Left ventricle myocardium inferior (tissue), 1 donor: ENCODE measurements around the gene ARHGAP10. TPM values are rescaled to one million over a fixed set of nuclear protein-coding genes. Genes with fewer than 3 reads are reported as not detected.

ENCODE experiments used
- DNase-seq: peaks from one replicate; pipeline ENCODE4 v3.0.0-alpha.2; 2020
- H3K27ac ChIP-seq: fragments of 200-600 bp; replicated peaks from 2 replicates; pipeline ENCODE4 v1.8.0; 2021
- H3K27me3 ChIP-seq: fragments of 200-600 bp; 2 replicates; pipeline ENCODE4 v1.8.0; 2021; ENCODE audit warnings: low read depth
- H3K36me3 ChIP-seq: fragments of 200-600 bp; 2 replicates; pipeline ENCODE4 v1.8.0; 2021
- H3K4me1 ChIP-seq: fragments of 200-600 bp; 2 replicates; pipeline ENCODE4 v1.8.0; 2021
- H3K4me3 ChIP-seq: fragments of 200-600 bp; 2 replicates; pipeline ENCODE4 v1.8.0; 2021; ENCODE audit warnings: mild to moderate bottlenecking, moderate library complexity
- H3K9me3 ChIP-seq: fragments of 200-600 bp; replicated peaks from 2 replicates; pipeline ENCODE4 v1.8.0; 2021
- CTCF ChIP-seq: fragments of 200-600 bp; IDR thresholded peaks from 2 replicates; pipeline ENCODE4 v1.8.0; 2021; ENCODE audit warnings: antibody characterized with exemption, mild to moderate bottlenecking, borderline replicate concordance
- intact Hi-C: fragments of 100-400 bp; cut with micrococcal nuclease; formaldehyde crosslinking; loops from one replicate; pipeline ENCODE4 v1.11.0; 2022
- total RNA-seq: library from RNA; stranded (reverse); fragmentation: NEBNext Ultra II Directional; extraction: Animal tissue kit (Norgen Biotek cat#: 25700); gene quantifications from one replicate; pipeline ENCODE4 v1.2.1, GENCODE V29; 2021
- donor health status: DM: no; HTN: yes; CAD: no; lungs with severe emphysema.

ARHGAP10 gene
- total RNA-seq, 1 donor from 2014 or later: 59.7 TPM

DNA sequence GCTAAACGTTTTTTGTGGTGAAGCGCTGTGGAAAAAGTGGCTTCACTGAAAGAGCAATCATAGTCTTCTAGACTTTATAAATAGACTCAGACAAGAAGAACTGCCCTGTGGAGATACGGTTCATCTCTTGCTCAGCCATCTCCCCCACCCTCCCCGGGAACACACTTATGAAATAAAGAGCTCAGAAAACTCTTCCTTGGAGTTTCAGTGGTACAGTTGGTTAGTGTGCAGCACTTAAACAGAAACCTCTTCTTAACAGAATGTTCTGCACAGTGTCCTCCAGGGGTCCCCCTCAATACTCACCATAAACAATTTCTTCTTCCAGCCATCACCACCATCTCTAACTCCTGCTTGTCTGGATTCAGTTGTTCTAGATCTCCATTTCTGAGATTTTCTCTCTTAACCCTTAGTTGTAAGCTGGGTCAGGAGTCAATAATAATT, 313.0 kb downstream of the ARHGAP10 start:
- DNase-seq: no peak
- intact Hi-C loops: no loop called here
- Histone ChIP-seq H3K4me1 (peaks cover 72% of the 10 kb centered on the region), H3K9me3 (no peaks in the 10 kb centered on the region), H3K27ac (peak overlapping the region; percentile 91), H3K4me3 (peak overlapping the region; percentile 43), H3K36me3 (peaks cover 12% of the 10 kb centered on the region), H3K27me3 (no peaks in the 10 kb centered on the region)
- peak; percentile 37 for TF ChIP-seq CTCF

DNA sequence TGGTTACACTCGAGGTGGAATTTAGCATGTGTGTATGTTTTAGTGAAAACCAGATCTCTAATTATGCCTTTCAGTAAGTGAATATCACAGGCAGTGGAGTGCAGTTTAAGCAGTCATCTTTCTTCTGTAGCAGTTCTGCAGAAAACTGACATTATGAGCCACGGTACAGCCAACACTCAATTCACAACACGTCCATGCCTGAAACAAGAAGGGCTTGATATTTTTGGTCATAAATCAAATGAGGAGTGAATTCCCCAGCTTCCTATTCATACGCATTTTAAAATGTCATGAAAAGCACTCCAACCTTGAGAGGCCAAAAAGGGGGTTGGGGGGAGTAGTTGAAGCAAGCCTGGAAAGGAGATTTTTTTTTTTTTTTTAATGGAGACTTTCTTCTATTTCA, 316.7 kb downstream of the ARHGAP10 start:
- intact Hi-C loops: no loop called here
- peak overlapping the region; percentile 38 for H3K4me3 ChIP-seq
- TF ChIP-seq CTCF: no peak
- H3K27me3 ChIP-seq: no peaks in the 10 kb centered on the region
- peaks cover 77% of the 10 kb centered on the region for H3K4me1 ChIP-seq
- H3K36me3 ChIP-seq: peaks cover 12% of the 10 kb centered on the region
- H3K9me3 ChIP-seq: no peaks in the 10 kb centered on the region
- H3K27ac ChIP-seq: peak overlapping the region; percentile 91
- no peak for DNase-seq

DNA sequence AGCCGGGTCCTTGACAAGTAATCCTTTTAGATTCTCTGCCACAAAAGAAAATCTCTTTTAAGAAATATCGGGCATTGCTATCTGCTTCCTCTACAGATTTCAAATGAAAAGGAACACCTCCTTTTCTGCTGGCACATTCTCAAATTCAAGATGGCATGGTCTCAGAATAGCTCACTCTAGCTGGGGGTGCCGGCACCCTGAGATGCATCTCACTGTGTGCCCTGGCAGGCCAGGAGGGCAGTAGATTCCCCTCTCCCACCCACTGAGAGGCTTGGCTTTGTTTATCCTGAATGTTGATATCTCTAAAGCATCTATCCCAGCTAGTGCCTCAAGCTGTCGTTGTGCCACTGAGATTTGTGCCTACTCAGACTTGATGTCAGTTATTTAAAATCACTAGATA, 319.5 kb downstream of the ARHGAP10 start:
- Histone ChIP-seq H3K27ac (peak overlapping the region; percentile 90), H3K9me3 (no peaks in the 10 kb centered on the region), H3K27me3 (no peaks in the 10 kb centered on the region), H3K36me3 (peaks cover 12% of the 10 kb centered on the region), H3K4me3 (no peak overlapping the region), H3K4me1 (peaks cover 87% of the 10 kb centered on the region)
- no peak for DNase-seq
- intact Hi-C loops: no loop called here
- TF ChIP-seq CTCF: no peak

GRCh38 chr4:148052448-148052847, 320.6 kb downstream of the ARHGAP10 start:
- TF ChIP-seq CTCF: no peak
- intact Hi-C loops: no loop called here
- Histone ChIP-seq H3K9me3 (no peaks in the 10 kb centered on the region), H3K27ac (peak overlapping the region; percentile 90), H3K4me1 (peaks cover 88% of the 10 kb centered on the region), H3K36me3 (peaks cover 5% of the 10 kb centered on the region), H3K27me3 (no peaks in the 10 kb centered on the region), H3K4me3 (no peak overlapping the region)
- DNase-seq: no peak

GRCh38 chr4:148053298-148054003, 321.6 kb downstream of the ARHGAP10 start:
- Histone ChIP-seq H3K27me3 (no peaks in the 10 kb centered on the region), H3K36me3 (no peaks in the 10 kb centered on the region), H3K4me3 (peak overlapping the region; percentile 10), H3K9me3 (no peaks in the 10 kb centered on the region), H3K4me1 (peaks cover 90% of the 10 kb centered on the region), H3K27ac (peak overlapping the region; percentile 90)
- DNase-seq: peak; percentile 43
- intact Hi-C loops: no loop called here
- no peak for TF ChIP-seq CTCF
